CMK (cell line): ENCODE data around the gene RAPGEF1.

Experiments
- DNase-seq: peaks from one replicate; pipeline ENCODE4 v3.0.0-alpha.2; 2010; ENCODE audit warnings: low read depth

Gene RAPGEF1

GRCh38 chr9:131650254-131650653 is 89.6 kb downstream of the RAPGEF1 start:
- DNase-seq, result no peak

- no peak for DNase-seq
Measured at GRCh38 chr9:131649646-131650045, 90.2 kb downstream of the RAPGEF1 start.

GRCh38 chr9:131645078-131645776 is 94.6 kb downstream of the RAPGEF1 start:
- DNase-seq, result no peak

GRCh38 chr9:131642496-131643083 is 97.3 kb downstream of the RAPGEF1 start:
- no peak for DNase-seq

GRCh38 chr9:131641618-131642495 is 98.0 kb downstream of the RAPGEF1 start:
- DNase-seq, result no peak

GRCh38 chr9:131640438-131641137 is 99.3 kb downstream of the RAPGEF1 start:
- no peak for DNase-seq

GRCh38 chr9:131639769-131640437 is 100.0 kb downstream of the RAPGEF1 start:
- no peak for DNase-seq

GRCh38 chr9:131636593-131636992 is 103.3 kb downstream of the RAPGEF1 start:
- no peak for DNase-seq

GRCh38 chr9:131635892-131636291 is 104.0 kb downstream of the RAPGEF1 start:
- no peak for DNase-seq

- DNase-seq, result no peak
Measured at GRCh38 chr9:131635285-131635684, 104.6 kb downstream of the RAPGEF1 start.

GRCh38 chr9:131633491-131634031 is 106.3 kb downstream of the RAPGEF1 start:
- DNase-seq, result no peak

GRCh38 chr9:131631306-131631705 is 108.6 kb downstream of the RAPGEF1 start:
- DNase-seq, result no peak

GRCh38 chr9:131630205-131630831 is 109.6 kb downstream of the RAPGEF1 start:
- DNase-seq, result no peak

- DNase-seq, result no peak
Measured at GRCh38 chr9:131629825-131630204, 110.1 kb downstream of the RAPGEF1 start.

- no peak for DNase-seq
Measured at GRCh38 chr9:131629226-131629500, 110.7 kb downstream of the RAPGEF1 start.

GRCh38 chr9:131628459-131629225 is 111.2 kb downstream of the RAPGEF1 start:
- no peak for DNase-seq

- no peak for DNase-seq
Measured at GRCh38 chr9:131627648-131628458, 112.0 kb downstream of the RAPGEF1 start.

GRCh38 chr9:131627326-131627647 is 112.6 kb downstream of the RAPGEF1 start:
- no peak for DNase-seq

- no peak for DNase-seq
Measured at GRCh38 chr9:131625790-131626670, 113.8 kb downstream of the RAPGEF1 start.
